ENCODE data around the gene PTPN12.

GRCh38 chr7:77575187-77575586 is 38.1 kb downstream of the PTPN12 start:
- TF ChIP-seq EP300 (IDR thresholded peaks at IDR 0.05) = no peak
- TF ChIP-seq, protein P1, sequence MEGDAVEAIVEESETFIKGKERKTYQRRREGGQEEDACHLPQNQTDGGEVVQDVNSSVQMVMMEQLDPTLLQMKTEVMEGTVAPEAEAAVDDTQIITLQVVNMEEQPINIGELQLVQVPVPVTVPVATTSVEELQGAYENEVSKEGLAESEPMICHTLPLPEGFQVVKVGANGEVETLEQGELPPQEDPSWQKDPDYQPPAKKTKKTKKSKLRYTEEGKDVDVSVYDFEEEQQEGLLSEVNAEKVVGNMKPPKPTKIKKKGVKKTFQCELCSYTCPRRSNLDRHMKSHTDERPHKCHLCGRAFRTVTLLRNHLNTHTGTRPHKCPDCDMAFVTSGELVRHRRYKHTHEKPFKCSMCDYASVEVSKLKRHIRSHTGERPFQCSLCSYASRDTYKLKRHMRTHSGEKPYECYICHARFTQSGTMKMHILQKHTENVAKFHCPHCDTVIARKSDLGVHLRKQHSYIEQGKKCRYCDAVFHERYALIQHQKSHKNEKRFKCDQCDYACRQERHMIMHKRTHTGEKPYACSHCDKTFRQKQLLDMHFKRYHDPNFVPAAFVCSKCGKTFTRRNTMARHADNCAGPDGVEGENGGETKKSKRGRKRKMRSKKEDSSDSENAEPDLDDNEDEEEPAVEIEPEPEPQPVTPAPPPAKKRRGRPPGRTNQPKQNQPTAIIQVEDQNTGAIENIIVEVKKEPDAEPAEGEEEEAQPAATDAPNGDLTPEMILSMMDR (IDR thresholded peaks at IDR 0.05) = no peak

All from sigmoid colon (tissue), 4 donors.